ENCODE measurements around the gene FRMPD4.

FRMPD4 gene

GRCh38 chrX:12197030-12197429, 58.8 kb downstream of the FRMPD4 start:
- H3K4me3 ChIP-seq (replicated peaks; ENCODE audit: low read depth, low read length): no peak overlapping the region
- no peak for TF ChIP-seq CTCF (IDR thresholded peaks at IDR 0.05; ENCODE audit: low read depth, low read length, missing control alignments)
- DNase-seq (ENCODE audit: extremely low read depth, low read depth): no peak

GRCh38 chrX:12206413-12206812, 68.1 kb downstream of the FRMPD4 start:
- no peak for TF ChIP-seq CTCF (IDR thresholded peaks at IDR 0.05; ENCODE audit: low read depth, low read length, missing control alignments)
- H3K4me3 ChIP-seq (replicated peaks; ENCODE audit: low read depth, low read length): no peak overlapping the region
- no peak for DNase-seq (ENCODE audit: extremely low read depth, low read depth)

GRCh38 chrX:12210196-12210815, 72.0 kb downstream of the FRMPD4 start:
- no peak overlapping the region for H3K4me3 ChIP-seq (replicated peaks; ENCODE audit: low read depth, low read length)
- TF ChIP-seq CTCF (IDR thresholded peaks at IDR 0.05; ENCODE audit: low read depth, low read length, missing control alignments): no peak
- no peak for DNase-seq (ENCODE audit: extremely low read depth, low read depth)

- H3K4me3 ChIP-seq (replicated peaks; ENCODE audit: low read depth, low read length): no peak overlapping the region
- no peak for DNase-seq (ENCODE audit: extremely low read depth, low read depth)
- no peak for TF ChIP-seq CTCF (IDR thresholded peaks at IDR 0.05; ENCODE audit: low read depth, low read length, missing control alignments)
Observed at GRCh38 chrX:12210971-12211370, 72.7 kb downstream of the FRMPD4 start.

- H3K4me3 ChIP-seq (replicated peaks; ENCODE audit: low read depth, low read length): no peak overlapping the region
- no peak for DNase-seq (ENCODE audit: extremely low read depth, low read depth)
- no peak for TF ChIP-seq CTCF (IDR thresholded peaks at IDR 0.05; ENCODE audit: low read depth, low read length, missing control alignments)
Observed at GRCh38 chrX:12223650-12224049, 85.4 kb downstream of the FRMPD4 start.

- TF ChIP-seq CTCF (IDR thresholded peaks at IDR 0.05; ENCODE audit: low read depth, low read length, missing control alignments): no peak
- no peak for DNase-seq (ENCODE audit: extremely low read depth, low read depth)
- no peak overlapping the region for H3K4me3 ChIP-seq (replicated peaks; ENCODE audit: low read depth, low read length)
Observed at GRCh38 chrX:12225107-12225506, 86.8 kb downstream of the FRMPD4 start.
